ENCODE measurements around the gene SLC5A11.
"Not testable (repeated sequence)": the region's sequence is repeated elsewhere in the genome, so short reads cannot be mapped to it uniquely, and the experiment has no call there.

Gene SLC5A11

DNA sequence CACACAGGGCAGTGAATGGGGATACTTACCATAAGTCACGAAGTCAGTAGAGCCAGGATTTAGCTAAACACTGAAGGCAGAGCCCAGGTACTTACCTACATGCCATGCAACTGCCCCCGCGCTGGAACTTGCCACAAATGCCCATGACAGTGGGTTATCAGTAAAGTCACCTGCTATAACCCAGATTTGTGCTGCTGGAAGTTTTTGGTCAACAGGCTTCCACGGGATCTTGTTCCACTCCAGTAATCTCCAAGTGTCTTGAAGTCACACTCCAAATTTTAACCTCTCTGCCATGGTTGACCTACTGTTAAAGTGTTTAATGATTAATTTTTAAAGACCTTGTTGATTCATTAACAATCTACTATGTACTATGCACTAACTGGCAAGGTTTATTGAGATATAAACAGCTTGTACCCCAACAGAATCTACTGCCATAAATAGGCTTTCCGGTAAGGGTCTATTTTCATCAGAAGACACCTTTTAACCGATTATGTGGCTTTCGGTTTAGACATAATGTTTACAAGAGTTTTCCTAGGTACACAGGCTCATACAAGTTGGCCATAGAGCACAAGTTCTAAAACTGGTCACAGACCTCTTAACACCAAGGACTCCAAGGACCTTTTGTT lies 6.3 kb upstream of the SLC5A11 start:
- Histone ChIP-seq H3K27me3 (ENCODE audit: control insufficient read depth, insufficient read depth, low read length) (no peaks in the 10 kb centered on the region), H3K4me3 (ENCODE audit: low read length) (no peak overlapping the region), H3K27ac (ENCODE audit: low read depth, low read length) (no peak overlapping the region), H3K9ac (ENCODE audit: low read length) (no peak overlapping the region), H3K36me3 (ENCODE audit: control insufficient read depth, insufficient read depth, low read length) (no peaks in the 10 kb centered on the region), H3K4me1 (ENCODE audit: control insufficient read depth, insufficient read depth, low read length) (no peaks in the 10 kb centered on the region)

DNA sequence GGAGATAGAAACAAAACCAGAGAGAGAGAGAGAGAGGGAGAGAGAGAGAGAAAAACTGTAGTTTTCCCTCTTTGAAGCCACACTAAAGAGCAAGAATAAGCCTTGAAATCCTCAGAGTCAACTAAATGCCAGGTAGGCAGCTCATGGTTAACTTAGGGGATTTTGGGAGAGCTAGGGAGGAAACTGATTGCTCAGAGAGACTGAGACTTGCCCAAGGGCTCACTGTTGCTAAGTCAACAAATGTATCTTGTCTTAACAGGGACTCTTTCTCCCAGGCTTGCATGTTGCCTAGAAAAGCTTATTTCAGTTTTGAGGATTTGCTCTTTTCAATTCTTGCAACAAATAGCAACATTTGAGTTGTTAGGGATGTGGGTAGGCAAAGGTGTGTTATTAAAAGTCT lies 4.5 kb upstream of the SLC5A11 start:
- no peaks in the 10 kb centered on the region for H3K27me3 ChIP-seq (ENCODE audit: control insufficient read depth, insufficient read depth, low read length)
- no peaks in the 10 kb centered on the region for H3K36me3 ChIP-seq (ENCODE audit: control insufficient read depth, insufficient read depth, low read length)

DNA sequence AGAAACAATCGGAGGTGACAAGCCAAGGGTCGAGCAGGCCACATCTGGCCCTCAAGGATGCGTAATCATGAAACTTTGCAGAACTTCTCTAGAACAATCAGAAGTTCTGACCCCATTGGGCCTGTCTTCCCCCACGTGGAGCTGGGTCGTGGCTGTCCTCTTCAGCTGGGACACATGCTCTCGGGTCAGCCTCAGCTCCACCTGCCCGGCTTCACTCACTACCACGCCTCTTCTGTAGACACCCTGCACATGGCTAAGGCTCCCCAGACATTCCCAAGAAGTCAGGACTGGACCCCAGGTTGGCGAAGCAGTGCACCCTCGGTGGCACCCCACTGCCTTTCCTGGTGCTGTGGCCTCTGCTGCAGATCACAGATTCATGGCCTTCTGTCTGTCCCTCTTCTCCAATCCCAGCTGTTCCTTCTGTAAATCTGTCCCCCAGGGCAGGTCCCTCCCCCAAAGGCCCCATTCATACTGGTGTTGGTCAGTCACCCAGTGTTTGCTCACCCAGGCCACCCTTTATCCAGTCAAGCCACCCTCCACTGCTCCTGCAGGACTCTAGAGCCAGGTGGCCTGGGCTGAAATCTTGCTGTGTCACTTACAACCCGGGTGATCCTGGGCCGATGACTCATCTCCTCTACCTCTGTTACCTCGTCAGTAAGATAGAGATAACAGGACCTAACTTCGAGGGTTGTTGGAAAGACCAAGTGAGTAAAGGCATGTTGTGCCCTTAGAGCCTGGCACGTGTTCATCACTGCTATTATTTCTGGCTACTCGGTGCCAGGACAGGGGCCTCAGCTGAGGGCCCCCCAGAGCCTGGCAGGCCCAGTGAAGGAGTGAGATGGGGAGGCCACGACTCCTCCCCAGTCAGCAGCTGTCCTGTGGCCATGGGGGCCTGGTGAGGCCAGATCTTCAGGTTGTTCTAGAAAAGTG lies 1.4 kb upstream of the SLC5A11 start:
- Histone ChIP-seq H3K9ac (ENCODE audit: low read length) (no peak overlapping the region), H3K27me3 (ENCODE audit: control insufficient read depth, insufficient read depth, low read length) (no peaks in the 10 kb centered on the region), H3K4me3 (ENCODE audit: low read length) (no peak overlapping the region), H3K36me3 (ENCODE audit: control insufficient read depth, insufficient read depth, low read length) (no peaks in the 10 kb centered on the region), H3K27ac (ENCODE audit: low read depth, low read length) (no peak overlapping the region), H3K4me1 (ENCODE audit: control insufficient read depth, insufficient read depth, low read length) (no peaks in the 10 kb centered on the region)

More for the DNA sequence above, 4.5 kb upstream of the SLC5A11 start:
- H3K4me3 ChIP-seq (ENCODE audit: low read length) = no peak overlapping the region
- no peaks in the 10 kb centered on the region for H3K4me1 ChIP-seq (ENCODE audit: control insufficient read depth, insufficient read depth, low read length)
- H3K9ac ChIP-seq (ENCODE audit: low read length) = no peak overlapping the region
- H3K27ac ChIP-seq (ENCODE audit: low read depth, low read length) = no peak overlapping the region

DNA sequence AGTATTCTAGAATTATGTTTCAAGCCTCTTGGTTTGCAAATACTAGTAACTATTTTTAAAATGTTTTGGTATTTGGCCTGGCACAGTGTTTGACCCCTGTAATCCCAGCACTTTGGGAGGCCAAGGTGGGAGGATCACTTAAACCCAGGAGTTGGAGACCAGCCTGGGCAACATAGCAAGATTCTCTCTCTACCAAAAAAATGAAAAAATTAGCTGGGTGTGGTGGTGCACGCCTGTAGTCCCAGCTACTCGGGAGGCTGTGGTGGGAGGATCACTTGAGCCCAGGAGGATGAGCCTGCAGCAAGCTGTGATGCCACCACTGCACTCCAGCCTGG lies 765 bp upstream of the SLC5A11 start:
- not testable (repeated sequence) for H3K36me3 ChIP-seq (ENCODE audit: control insufficient read depth, insufficient read depth, low read length); H3K4me1 ChIP-seq (ENCODE audit: control insufficient read depth, insufficient read depth, low read length); H3K4me3 ChIP-seq (ENCODE audit: low read length); H3K27me3 ChIP-seq (ENCODE audit: control insufficient read depth, insufficient read depth, low read length); H3K27ac ChIP-seq (ENCODE audit: low read depth, low read length); H3K9ac ChIP-seq (ENCODE audit: low read length)

DNA sequence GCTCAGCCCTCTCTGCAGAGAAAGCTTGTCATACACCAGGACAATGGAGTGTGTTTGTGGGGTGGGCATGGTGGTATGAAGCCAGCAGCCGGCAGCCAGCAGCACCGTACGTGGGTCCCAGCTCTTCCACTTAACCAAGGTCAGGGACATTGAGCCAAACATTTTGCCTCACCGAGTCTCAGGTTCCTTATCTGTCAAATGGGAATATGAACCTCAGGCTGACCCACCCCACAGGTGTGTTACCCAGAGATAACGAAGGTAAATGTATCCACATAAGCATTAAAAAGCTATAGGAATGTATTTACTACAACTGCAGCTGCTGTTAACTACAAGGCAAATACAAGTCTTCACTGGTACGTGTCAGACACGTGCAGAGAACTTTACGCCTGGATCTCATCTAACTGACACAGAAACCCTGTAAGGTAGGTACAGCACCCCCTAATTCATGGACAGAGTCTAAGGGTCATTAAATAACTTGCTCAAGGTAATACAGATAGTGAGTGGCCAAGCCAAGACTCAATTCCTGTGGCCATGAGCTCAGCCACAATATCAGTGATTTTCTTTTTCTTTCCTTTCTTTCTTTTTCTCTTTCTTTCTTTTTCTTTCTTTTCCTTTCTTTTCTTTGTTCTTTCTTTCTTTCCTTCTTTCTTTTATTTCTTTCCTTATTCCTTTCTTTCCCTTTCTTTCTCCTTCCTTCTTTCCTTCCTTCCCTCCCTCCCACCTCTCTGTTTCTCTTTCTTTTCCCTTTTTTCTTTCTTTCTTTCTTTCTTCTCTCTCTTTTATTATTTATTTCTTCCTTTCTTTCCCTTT lies 990 bp downstream of the SLC5A11 start:
- no peak overlapping the region for H3K4me3 ChIP-seq (ENCODE audit: low read length)
- H3K27me3 ChIP-seq (ENCODE audit: control insufficient read depth, insufficient read depth, low read length) = no peaks in the 10 kb centered on the region
- no peaks in the 10 kb centered on the region for H3K36me3 ChIP-seq (ENCODE audit: control insufficient read depth, insufficient read depth, low read length)
- no peaks in the 10 kb centered on the region for H3K4me1 ChIP-seq (ENCODE audit: control insufficient read depth, insufficient read depth, low read length)
- no peak overlapping the region for H3K9ac ChIP-seq (ENCODE audit: low read length)
- H3K27ac ChIP-seq (ENCODE audit: low read depth, low read length) = no peak overlapping the region

DNA sequence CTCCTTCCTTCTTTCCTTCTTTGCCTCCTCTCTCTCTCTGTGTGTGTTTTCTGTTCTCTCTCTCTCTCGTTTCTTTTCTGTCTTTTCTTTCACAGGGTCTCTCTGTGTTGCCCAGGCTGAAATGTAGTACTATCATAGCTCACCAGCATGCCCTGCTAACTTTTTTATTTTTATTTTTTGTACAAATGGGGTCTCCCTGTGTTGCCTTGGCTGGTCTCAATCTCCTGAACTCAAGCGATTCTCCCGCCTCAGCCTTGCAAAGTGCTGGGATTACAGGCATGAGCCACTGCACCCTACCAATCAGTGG lies 1.5 kb downstream of the SLC5A11 start:
- no peaks in the 10 kb centered on the region for H3K36me3 ChIP-seq (ENCODE audit: control insufficient read depth, insufficient read depth, low read length)
- no peaks in the 10 kb centered on the region for H3K4me1 ChIP-seq (ENCODE audit: control insufficient read depth, insufficient read depth, low read length)
- no peak overlapping the region for H3K27ac ChIP-seq (ENCODE audit: low read depth, low read length)
- H3K9ac ChIP-seq (ENCODE audit: low read length) = no peak overlapping the region
- no peaks in the 10 kb centered on the region for H3K27me3 ChIP-seq (ENCODE audit: control insufficient read depth, insufficient read depth, low read length)
- H3K4me3 ChIP-seq (ENCODE audit: low read length) = no peak overlapping the region

DNA sequence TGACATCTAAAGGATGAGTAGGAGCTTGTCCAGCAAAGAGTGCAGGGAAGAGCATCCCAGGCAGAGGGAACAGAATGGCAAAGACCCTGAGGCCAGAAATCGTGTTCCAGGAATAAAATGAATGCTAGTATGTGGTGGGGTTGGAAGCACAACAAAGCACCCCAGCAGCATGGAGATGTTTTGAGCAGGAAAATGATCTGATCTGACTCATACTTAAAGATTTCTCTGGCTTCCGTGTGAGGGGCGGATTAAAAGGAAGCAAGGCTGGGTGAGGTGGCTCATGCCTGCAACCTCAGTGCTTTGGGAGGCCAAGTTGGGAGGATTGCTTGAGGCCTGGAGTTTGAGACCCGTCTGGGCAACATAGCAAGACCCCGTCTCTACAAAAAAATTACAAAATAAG lies 2.3 kb downstream of the SLC5A11 start:
- Histone ChIP-seq H3K27me3 (ENCODE audit: control insufficient read depth, insufficient read depth, low read length) (no peaks in the 10 kb centered on the region), H3K36me3 (ENCODE audit: control insufficient read depth, insufficient read depth, low read length) (no peaks in the 10 kb centered on the region), H3K27ac (ENCODE audit: low read depth, low read length) (no peak overlapping the region), H3K4me1 (ENCODE audit: control insufficient read depth, insufficient read depth, low read length) (no peaks in the 10 kb centered on the region), H3K9ac (ENCODE audit: low read length) (no peak overlapping the region), H3K4me3 (ENCODE audit: low read length) (no peak overlapping the region)

DNA sequence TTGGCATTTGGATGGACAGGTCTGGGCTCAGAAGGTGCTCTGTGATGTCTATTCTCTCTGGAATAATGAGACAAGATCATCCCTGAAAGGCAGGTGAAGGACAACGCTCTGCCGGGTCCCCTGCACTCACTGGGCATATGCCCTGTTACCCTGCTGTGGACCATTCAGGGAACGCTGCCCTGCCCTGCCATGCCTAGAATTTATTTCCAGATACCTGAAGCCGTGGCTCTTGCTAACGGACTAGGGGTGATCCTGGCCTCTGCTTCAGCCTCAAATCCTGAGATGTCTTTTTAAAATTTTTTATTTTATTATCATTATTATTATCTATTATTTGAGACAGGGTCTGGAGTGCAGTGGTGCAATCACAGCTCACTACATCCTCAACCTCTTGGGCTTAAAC lies 3.9 kb downstream of the SLC5A11 start:
- H3K9ac ChIP-seq (ENCODE audit: low read length) = no peak overlapping the region
- no peaks in the 10 kb centered on the region for H3K4me1 ChIP-seq (ENCODE audit: control insufficient read depth, insufficient read depth, low read length)
- no peak overlapping the region for H3K27ac ChIP-seq (ENCODE audit: low read depth, low read length)
- no peaks in the 10 kb centered on the region for H3K36me3 ChIP-seq (ENCODE audit: control insufficient read depth, insufficient read depth, low read length)
- no peaks in the 10 kb centered on the region for H3K27me3 ChIP-seq (ENCODE audit: control insufficient read depth, insufficient read depth, low read length)
- no peak overlapping the region for H3K4me3 ChIP-seq (ENCODE audit: low read length)

DNA sequence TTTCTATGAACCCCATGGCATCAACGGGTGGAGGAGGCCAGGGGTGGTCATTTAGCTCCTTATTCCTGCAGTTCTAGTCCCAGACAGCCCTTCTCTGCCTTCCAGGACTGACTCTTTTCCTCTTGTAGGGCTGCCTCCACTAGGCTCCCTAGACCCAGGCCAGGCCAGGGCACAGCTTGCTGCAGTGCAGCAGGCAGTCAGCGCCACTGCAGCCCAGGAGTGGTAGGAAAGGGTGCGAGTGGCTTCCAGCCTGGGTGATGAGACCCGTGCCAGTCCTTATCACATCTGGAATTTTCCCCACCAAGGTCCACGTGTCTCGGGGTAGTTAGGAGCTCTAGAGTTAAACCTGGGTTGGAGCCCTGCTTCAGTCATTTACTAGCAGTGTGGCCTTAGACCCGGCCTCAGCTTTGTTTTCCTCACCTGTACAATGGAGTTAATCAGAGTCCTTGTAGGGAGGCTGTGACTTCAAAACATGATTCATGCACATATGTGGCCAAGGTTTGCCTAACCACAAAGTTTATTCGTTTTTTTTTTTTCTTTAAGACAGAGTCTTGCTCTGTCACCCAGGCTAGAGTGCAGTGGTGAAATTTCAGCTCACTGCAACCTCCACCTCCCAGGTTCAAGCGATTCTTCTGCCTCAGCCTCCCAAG lies 4.7 kb downstream of the SLC5A11 start:
- H3K4me1 ChIP-seq (ENCODE audit: control insufficient read depth, insufficient read depth, low read length) = no peaks in the 10 kb centered on the region
- no peak overlapping the region for H3K27ac ChIP-seq (ENCODE audit: low read depth, low read length)
- H3K27me3 ChIP-seq (ENCODE audit: control insufficient read depth, insufficient read depth, low read length) = no peaks in the 10 kb centered on the region
- H3K36me3 ChIP-seq (ENCODE audit: control insufficient read depth, insufficient read depth, low read length) = no peaks in the 10 kb centered on the region
- H3K4me3 ChIP-seq (ENCODE audit: low read length) = no peak overlapping the region
- no peak overlapping the region for H3K9ac ChIP-seq (ENCODE audit: low read length)

DNA sequence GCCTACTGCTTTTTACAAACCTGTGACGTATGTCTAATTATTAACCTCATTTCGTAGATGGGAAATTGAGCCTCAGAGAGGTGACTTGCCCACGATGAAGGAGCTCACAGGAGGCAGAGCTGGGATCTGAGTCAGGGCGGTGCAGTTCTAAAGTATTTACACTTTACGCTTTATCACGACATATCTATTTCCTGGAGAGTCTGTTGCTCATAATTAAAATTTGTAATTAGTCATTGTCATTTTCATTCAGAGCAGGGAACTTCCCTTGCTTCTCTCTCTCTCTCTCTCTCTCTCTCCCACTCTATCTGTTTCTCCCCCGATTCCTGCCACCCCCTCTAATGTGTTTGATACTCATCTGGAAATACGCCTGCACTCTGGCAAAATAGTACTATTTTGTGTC lies 5.9 kb downstream of the SLC5A11 start:
- Histone ChIP-seq H3K4me1 (ENCODE audit: control insufficient read depth, insufficient read depth, low read length) (no peaks in the 10 kb centered on the region), H3K27me3 (ENCODE audit: control insufficient read depth, insufficient read depth, low read length) (no peaks in the 10 kb centered on the region), H3K36me3 (ENCODE audit: control insufficient read depth, insufficient read depth, low read length) (no peaks in the 10 kb centered on the region), H3K9ac (ENCODE audit: low read length) (no peak overlapping the region), H3K27ac (ENCODE audit: low read depth, low read length) (no peak overlapping the region), H3K4me3 (ENCODE audit: low read length) (no peak overlapping the region)

DNA sequence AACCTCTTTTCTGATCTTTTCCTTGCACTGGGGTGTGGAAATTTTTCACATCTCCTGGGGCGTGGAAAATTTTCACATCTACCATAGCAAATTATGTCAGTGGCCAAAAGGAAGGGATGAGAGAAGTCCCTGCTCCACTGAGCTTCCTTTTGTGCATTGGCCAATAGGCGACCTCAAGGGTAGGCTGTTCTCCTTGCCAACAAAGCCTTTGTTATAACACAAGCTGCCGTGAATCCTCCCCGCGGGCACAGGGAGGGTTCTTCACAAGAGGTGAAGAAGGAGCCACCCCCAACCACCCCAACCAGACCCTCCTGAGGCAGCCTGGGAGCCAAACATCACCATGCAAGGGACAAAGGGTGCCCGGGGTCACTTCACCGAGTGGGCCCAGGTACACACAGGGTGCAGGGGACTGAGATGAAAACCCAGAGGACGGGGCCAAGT lies 6.5 kb downstream of the SLC5A11 start:
- H3K4me3 ChIP-seq (ENCODE audit: low read length) = no peak overlapping the region
- no peak overlapping the region for H3K9ac ChIP-seq (ENCODE audit: low read length)
- no peaks in the 10 kb centered on the region for H3K36me3 ChIP-seq (ENCODE audit: control insufficient read depth, insufficient read depth, low read length)
- H3K27me3 ChIP-seq (ENCODE audit: control insufficient read depth, insufficient read depth, low read length) = no peaks in the 10 kb centered on the region
- no peak overlapping the region for H3K27ac ChIP-seq (ENCODE audit: low read depth, low read length)
- H3K4me1 ChIP-seq (ENCODE audit: control insufficient read depth, insufficient read depth, low read length) = no peaks in the 10 kb centered on the region

DNA sequence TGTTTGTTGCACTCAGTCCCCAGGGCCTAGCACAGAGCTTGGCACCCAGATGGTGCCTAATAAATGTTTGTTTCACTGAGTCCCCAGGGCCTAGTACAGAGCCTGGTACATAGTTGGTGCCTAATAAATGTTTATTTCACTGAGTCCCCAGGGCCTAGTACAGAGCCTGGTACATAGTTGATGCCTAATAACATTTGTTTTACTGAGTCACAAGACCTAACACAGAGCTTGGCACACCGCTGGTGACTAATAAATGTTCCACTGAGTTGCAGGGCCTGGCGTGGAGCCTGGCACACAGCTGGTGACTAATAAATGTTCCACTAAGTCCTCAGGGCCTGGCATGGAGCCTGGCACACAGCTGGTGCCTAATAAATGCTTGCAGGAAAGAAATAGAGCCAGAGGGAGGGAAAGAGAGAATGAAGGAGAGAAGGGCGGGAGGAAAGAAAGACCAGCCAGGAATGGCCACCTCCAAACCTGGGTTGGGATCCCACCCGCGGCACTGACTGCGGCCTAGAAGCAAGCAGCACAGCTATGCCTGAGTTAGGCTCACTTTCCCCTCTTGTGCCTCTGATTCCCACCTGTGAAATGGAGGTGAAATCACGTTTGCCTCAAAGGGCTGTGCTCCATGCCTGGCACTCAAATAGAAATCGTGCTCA lies 7.5 kb downstream of the SLC5A11 start:
- no peak overlapping the region for H3K4me3 ChIP-seq (ENCODE audit: low read length)
- no peaks in the 10 kb centered on the region for H3K27me3 ChIP-seq (ENCODE audit: control insufficient read depth, insufficient read depth, low read length)
- no peaks in the 10 kb centered on the region for H3K36me3 ChIP-seq (ENCODE audit: control insufficient read depth, insufficient read depth, low read length)
- H3K9ac ChIP-seq (ENCODE audit: low read length) = no peak overlapping the region
- H3K4me1 ChIP-seq (ENCODE audit: control insufficient read depth, insufficient read depth, low read length) = no peaks in the 10 kb centered on the region
- H3K27ac ChIP-seq (ENCODE audit: low read depth, low read length) = no peak overlapping the region

All from rectal smooth muscle tissue (tissue), 1 donor.